A673 (cell line): ENCODE measurements around the gene IL1R1.

Source experiments
- EZH2 ChIP-seq: fragments of 200-600 bp; sonication (generic); IDR thresholded peaks from 2 replicates; pipeline ENCODE4 v1.6.1; 2017; ENCODE audit warnings: borderline replicate concordance, low read depth, mild to moderate bottlenecking, mixed read lengths, antibody characterized with exemption, low read length; ENCODE audit not compliant: poor library complexity, severe bottlenecking
- TF ChIP-seq, protein P1 (sequence below): fragments of 300-800, 200-600 bp; sonication (generic); conservative IDR thresholded peaks from 2 replicates; pipeline ENCODE4 v1.5.1; 2017; ENCODE audit warnings: low read depth, mild to moderate bottlenecking, antibody characterized with exemption, low read length, moderate library complexity, mixed read lengths

DNA sequence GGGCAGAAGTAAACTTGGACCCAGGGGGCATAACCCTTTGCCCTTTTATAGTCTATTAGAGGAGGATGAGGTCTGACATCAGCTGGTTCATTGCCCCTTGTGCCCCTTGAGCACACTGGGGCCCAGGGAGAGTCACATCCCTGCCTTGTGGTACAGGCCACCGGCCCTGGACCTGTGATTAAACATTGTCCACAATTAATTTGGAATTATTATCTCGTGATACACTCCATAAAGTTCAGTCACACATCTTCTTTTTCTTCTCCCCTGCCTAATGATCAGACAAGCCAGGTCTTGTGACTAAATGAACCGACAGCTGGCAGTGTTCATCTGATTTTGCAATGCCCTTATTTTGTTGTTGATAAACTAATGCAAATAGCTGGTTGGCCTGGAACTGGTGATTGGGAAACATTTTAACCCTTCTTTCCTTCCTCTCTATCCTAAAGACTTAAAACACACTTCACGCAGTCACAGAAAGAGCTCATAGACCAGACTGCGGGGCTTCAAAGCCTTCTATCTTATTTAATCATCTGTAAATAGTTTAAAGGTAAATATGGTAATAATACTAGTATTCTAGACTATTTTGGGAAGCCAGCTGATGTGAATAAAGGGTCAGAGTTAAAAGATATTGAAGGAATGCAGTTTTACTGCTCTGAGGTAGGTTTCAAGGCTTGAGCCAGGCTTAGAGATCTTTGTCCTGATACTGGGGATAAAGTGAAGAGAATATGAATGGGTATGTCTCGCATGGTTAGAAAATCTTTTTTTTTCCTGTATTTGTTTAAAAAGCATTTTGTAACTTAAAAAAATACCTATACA, 13.4 kb downstream of the IL1R1 start:
- TF ChIP-seq, protein P1, sequence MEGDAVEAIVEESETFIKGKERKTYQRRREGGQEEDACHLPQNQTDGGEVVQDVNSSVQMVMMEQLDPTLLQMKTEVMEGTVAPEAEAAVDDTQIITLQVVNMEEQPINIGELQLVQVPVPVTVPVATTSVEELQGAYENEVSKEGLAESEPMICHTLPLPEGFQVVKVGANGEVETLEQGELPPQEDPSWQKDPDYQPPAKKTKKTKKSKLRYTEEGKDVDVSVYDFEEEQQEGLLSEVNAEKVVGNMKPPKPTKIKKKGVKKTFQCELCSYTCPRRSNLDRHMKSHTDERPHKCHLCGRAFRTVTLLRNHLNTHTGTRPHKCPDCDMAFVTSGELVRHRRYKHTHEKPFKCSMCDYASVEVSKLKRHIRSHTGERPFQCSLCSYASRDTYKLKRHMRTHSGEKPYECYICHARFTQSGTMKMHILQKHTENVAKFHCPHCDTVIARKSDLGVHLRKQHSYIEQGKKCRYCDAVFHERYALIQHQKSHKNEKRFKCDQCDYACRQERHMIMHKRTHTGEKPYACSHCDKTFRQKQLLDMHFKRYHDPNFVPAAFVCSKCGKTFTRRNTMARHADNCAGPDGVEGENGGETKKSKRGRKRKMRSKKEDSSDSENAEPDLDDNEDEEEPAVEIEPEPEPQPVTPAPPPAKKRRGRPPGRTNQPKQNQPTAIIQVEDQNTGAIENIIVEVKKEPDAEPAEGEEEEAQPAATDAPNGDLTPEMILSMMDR = no peak
- TF ChIP-seq EZH2 = no peak
